Parathyroid adenoma (tissue), 2 donors: ENCODE data around the gene TRDN.

Experiments
- H2AFZ ChIP-seq: fragments of 300-600 bp; sonication (generic); one replicate; pipeline ENCODE4 v1.7.0; 2017; ENCODE audit warnings: antibody characterized with exemption, mild to moderate bottlenecking
- H3K27ac ChIP-seq: fragments of 300-600 bp; sonication (generic); one replicate; pipeline ENCODE4 v1.7.0; 2017
- H3K27me3 ChIP-seq: fragments of 300-600 bp; sonication (generic); one replicate; pipeline ENCODE4 v1.7.0; 2017; ENCODE audit warnings: low read length; ENCODE audit not compliant: control insufficient read depth, insufficient read depth
- H3K36me3 ChIP-seq: fragments of 300-600 bp; sonication (generic); one replicate; pipeline ENCODE4 v1.7.0; 2017; ENCODE audit warnings: low read length; ENCODE audit not compliant: control insufficient read depth, insufficient read depth
- H3K4me1 ChIP-seq: fragments of 300-600 bp; sonication (generic); one replicate; pipeline ENCODE4 v1.7.0; 2017; ENCODE audit warnings: control low read depth
- H3K4me2 ChIP-seq: fragments of 300-600 bp; sonication (generic); one replicate; pipeline ENCODE4 v1.7.0; 2017; ENCODE audit warnings: low read length
- H3K4me3 ChIP-seq: fragments of 300-600 bp; sonication (generic); one replicate; pipeline ENCODE4 v1.7.0; 2017; ENCODE audit warnings: low read depth, low read length
- H3K79me2 ChIP-seq: fragments of 300-600 bp; sonication (generic); one replicate; pipeline ENCODE4 v1.7.0; 2017; ENCODE audit warnings: control low read depth
- H3K9ac ChIP-seq: fragments of 300-600 bp; sonication (generic); one replicate; pipeline ENCODE4 v1.7.0; 2017; ENCODE audit warnings: mild to moderate bottlenecking
- H3K9me3 ChIP-seq: fragments of 300-600 bp; sonication (generic); one replicate; pipeline ENCODE4 v1.7.0; 2017; ENCODE audit warnings: low read length; ENCODE audit not compliant: control insufficient read depth
- TF ChIP-seq, protein P1 (sequence below): fragments of 300-600 bp; sonication (generic); IDR thresholded peaks from one replicate; pipeline ENCODE4 v1.7.0; 2017; ENCODE audit warnings: antibody characterized with exemption, mild to moderate bottlenecking
- donor health status: primary hyperparathyroidism.

Gene TRDN

DNA sequence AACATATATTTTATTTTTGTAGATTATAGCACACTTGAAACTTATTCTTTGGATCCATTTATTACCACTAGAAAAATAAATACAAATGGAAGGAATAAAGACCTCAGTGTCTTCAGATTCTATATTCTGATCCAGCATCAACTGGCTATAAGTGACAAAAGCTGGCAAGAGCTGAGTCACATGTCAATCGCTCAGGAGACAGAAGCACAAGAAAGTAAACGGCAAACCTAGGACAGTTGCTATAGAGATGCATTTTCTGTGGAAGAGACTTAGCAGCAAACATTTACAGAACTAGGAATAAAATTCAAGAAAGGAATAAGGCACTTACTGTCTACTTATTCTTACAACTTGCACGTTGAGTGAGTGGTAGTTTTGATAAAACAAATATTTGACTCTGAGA is 410.4 kb downstream of the TRDN start:
- Histone ChIP-seq H3K27ac (no peak overlapping the region), H3K4me2 (no peak overlapping the region), H3K4me3 (no peak overlapping the region), H3K79me2 (no peaks in the 10 kb centered on the region), H3K36me3 (no peaks in the 10 kb centered on the region), H3K9me3 (no peaks in the 10 kb centered on the region), H3K4me1 (no peaks in the 10 kb centered on the region), H2AFZ (no peak overlapping the region), H3K27me3 (no peaks in the 10 kb centered on the region), H3K9ac (no peak overlapping the region)
- TF ChIP-seq, protein P1, sequence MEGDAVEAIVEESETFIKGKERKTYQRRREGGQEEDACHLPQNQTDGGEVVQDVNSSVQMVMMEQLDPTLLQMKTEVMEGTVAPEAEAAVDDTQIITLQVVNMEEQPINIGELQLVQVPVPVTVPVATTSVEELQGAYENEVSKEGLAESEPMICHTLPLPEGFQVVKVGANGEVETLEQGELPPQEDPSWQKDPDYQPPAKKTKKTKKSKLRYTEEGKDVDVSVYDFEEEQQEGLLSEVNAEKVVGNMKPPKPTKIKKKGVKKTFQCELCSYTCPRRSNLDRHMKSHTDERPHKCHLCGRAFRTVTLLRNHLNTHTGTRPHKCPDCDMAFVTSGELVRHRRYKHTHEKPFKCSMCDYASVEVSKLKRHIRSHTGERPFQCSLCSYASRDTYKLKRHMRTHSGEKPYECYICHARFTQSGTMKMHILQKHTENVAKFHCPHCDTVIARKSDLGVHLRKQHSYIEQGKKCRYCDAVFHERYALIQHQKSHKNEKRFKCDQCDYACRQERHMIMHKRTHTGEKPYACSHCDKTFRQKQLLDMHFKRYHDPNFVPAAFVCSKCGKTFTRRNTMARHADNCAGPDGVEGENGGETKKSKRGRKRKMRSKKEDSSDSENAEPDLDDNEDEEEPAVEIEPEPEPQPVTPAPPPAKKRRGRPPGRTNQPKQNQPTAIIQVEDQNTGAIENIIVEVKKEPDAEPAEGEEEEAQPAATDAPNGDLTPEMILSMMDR = no peak

DNA sequence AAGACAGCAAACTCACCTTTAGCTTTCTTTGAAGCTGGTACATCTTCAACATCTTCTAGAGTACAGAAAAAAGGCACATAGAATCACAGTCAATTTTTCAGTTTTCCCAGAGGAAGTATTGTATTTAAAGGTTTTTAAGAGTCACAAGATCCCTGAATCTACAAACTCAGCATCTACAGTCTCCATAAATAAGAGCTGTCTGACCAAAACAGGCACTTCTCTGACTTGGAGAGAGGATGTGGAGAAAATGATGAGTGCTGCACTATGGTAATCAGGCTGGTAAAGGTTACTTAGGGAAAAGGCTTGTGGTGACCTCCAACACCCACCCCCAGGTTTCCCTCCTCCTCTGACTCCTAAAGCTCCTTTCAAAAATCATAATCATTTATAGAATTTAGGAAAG is 412.7 kb downstream of the TRDN start:
- Histone ChIP-seq H3K4me3 (no peak overlapping the region), H3K9ac (no peak overlapping the region), H3K9me3 (no peaks in the 10 kb centered on the region), H3K4me1 (no peaks in the 10 kb centered on the region), H3K36me3 (no peaks in the 10 kb centered on the region), H3K27ac (no peak overlapping the region), H3K27me3 (no peaks in the 10 kb centered on the region), H2AFZ (no peak overlapping the region), H3K4me2 (no peak overlapping the region), H3K79me2 (no peaks in the 10 kb centered on the region)
- TF ChIP-seq, protein P1 = no peak

DNA sequence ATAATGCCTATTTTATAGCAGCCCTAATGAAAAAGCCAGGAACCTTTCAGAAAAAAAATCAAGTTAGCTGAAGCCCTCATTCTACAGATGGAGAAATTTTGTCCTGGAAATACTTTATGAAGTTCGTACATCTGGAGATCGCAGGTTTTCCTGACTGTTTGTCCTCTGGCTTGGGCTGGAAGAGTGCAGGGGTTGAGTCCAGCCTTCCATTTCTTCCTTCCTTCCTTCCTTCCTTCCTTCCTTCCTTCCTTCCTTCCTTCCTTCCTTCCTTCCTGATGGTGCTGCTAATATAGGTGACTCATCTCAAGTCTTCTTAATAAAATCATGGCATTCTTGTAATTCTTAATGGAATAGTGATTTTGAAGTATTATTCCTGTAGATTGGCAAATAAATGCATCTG is 413.3 kb downstream of the TRDN start:
- H3K4me2 ChIP-seq = no peak overlapping the region
- H3K27ac ChIP-seq = no peak overlapping the region
- TF ChIP-seq, protein P1 = no peak
- H3K4me3 ChIP-seq = no peak overlapping the region
- no peaks in the 10 kb centered on the region for H3K27me3 ChIP-seq
- H3K4me1 ChIP-seq = no peaks in the 10 kb centered on the region
- no peaks in the 10 kb centered on the region for H3K79me2 ChIP-seq
- no peak overlapping the region for H3K9ac ChIP-seq
- H2AFZ ChIP-seq = no peak overlapping the region
- no peaks in the 10 kb centered on the region for H3K9me3 ChIP-seq
- H3K36me3 ChIP-seq = no peaks in the 10 kb centered on the region

DNA sequence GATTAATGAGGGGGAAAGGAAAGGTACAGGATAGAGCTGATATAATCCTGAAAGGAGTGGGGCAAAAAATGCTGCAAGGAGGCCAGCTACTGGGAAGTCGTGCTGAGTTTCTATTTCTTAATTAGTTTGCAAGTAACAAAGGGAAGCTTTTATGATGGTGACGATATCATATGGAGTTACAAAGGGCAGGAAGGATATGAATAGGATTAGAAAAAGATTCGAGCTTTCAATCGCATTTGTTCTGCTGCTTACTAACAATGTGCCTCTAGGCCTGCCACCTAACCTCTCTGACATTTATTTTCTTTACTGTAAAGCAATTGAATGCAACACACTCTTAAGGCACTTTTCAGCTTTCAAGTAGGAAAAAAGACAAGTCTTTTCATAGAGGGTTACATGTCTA is 421.5 kb downstream of the TRDN start:
- TF ChIP-seq, protein P1 = no peak
- Histone ChIP-seq H3K9ac (no peak overlapping the region), H3K36me3 (no peaks in the 10 kb centered on the region), H3K27me3 (no peaks in the 10 kb centered on the region), H3K4me3 (no peak overlapping the region), H3K4me2 (no peak overlapping the region), H3K79me2 (no peaks in the 10 kb centered on the region), H2AFZ (no peak overlapping the region), H3K4me1 (no peaks in the 10 kb centered on the region), H3K27ac (no peak overlapping the region), H3K9me3 (no peaks in the 10 kb centered on the region)

DNA sequence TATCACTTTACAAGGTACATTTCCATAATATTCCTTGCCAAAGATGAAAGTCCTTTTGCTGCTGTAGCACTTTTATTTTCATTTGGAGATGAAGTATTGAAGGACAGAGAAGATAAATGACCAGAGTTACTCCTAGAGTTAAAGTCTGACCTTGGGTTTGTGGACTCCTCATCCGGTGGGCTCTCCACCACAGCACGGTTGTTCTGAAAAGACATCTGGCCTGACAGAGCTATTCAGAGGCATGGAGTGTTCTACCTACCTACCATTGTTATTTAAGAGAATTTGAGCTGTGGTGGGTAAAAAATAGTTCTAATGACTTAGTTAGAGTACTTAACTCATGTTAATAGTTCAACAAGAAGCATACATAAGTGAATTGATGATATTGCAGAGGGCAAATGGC is 422.3 kb downstream of the TRDN start:
- Histone ChIP-seq H3K4me2 (no peak overlapping the region), H3K27ac (no peak overlapping the region), H3K36me3 (no peaks in the 10 kb centered on the region), H3K27me3 (no peaks in the 10 kb centered on the region), H3K79me2 (no peaks in the 10 kb centered on the region), H3K9ac (no peak overlapping the region), H3K4me3 (no peak overlapping the region), H2AFZ (no peak overlapping the region), H3K4me1 (no peaks in the 10 kb centered on the region), H3K9me3 (no peaks in the 10 kb centered on the region)
- TF ChIP-seq, protein P1 = no peak
